Activated CD4-positive, alpha-beta T cell treated with anti-CD3 and anti-CD28 coated beads, Interleukin-10, Interleukin-2, amounts not matched to agents 100 ng/mL and 50 ng/mL, durations not matched to agents 16 hours and 8 hours (primary cell): Measurements from ENCODE around the gene PPM1G.
"Not testable (repeated sequence)": the region's sequence is repeated elsewhere in the genome, so short reads cannot be mapped to it uniquely, and the experiment has no call there.

Source experiments
- DNase-seq: peaks from one replicate; pipeline ENCODE4 v3.0.0-alpha.2; 2020

Gene PPM1G

DNA sequence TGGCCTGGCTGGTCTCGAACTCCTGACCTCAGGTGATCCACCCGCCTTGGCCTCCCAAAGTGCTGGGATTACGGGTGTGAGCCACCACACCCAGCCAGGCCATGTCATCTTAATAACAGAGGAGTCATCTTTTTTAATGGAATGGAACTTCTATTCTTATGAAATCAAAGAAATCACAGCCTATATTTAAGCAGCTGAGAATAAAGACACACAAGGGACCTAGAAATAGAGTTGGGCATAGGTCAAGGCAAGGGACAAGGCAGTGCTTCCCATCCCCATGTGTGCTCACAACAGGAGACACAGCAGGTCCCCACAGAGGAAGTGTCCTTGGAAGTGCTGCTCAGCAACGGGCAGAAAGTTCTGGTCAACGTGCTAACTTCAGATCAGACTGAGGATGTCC lies 35.8 kb downstream of the PPM1G start:
- DNase-seq, result no peak

DNA sequence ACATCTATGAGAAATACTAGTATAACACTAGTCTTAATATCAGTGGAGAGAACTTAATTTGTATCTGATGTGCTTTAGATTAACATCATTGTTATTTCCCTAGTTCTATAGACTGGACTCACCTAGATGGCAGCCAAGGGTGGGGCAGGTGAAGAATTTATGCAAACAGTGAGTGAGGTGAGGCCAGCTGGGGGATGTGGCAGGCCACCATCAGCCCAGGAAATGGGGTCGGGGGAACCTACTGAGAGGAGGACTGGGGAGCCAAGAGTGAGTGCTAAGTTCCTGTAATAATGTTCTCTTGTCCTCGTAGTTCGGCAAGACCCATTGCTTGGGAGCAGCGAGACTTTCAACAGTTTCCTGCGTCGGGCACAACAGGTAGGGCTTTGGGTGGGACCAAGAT lies 36.5 kb downstream of the PPM1G start:
- DNase-seq, result no peak

DNA sequence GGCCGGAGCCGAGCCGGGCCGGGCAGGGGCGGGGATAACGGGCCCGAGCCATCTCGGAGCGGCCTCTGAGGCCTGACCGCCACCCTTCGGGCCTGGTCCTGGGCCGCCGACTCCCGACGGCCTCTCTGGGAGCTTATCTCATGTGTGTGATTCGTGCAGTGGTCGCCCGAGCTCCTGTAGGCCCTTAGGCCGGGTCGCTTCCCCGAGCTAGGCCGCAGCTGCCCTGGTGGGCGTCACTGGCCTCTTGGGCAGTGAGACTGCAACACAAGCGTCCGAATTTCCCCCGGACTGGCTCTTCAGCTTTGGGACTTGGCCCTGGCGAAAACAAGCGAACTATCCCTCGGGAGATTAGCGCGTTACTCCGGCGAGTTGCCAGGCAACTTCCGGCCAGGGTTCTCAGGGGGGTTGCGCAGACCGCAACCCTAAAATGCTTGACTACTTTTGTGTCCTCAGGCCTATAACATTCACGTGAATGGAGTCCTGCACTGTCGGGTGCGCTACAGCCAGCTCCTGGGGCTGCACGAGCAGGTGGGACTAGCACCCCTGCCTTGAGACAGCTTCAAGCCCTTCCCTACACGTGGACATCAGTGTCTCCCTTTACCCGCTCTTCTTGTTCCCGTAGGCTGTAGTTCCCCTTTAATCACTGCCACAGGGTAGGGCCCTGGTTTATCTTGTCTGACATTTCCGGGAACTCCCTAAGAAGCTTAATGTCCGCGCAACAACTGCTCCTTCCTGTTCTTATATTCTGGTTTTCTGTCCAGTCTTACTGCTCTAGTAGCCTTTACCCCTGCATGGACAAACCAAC lies 38.4 kb downstream of the PPM1G start:
- DNase-seq, result peak; percentile 56

DNA sequence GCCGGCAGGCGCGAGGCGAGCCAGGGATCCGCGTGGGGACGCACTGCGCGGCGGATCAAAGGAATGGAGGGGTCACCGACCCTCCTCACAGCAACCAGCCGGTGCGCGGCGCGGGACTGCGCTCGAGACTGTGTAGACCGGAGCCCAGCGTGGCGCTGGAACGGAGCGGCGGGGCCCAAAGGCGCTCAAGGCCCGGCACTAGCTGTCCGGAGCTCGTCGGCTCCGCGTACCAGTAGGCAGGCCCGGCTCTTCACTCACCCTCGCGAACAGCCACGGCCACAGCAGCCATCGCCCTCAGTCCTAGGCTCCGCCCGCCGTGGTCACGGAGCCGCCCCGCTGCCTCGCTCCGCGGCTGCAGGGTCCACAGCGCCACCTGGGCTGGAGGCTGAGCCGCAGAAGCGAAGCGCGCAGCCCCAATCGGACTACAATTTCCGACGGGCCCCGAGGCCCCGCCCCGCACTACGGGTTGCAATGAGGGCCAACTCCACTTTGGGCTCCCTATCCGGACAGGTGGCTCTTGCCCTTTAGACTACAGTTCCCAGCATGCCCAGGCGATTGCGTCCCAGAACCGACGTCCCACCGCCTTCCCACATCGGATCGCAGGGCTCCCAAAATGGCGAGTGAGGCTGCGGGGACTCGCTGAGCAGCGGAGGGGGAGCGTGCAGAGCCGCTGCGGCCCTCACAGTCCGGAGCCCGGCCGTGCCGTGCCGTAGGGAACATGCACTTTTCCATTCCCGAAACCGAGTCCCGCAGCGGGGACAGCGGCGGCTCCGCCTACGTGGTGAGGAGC lies 39.2 kb downstream of the PPM1G start, which contains the start of the genes EIF2B4 and SNX17:
TSS of gene EIF2B4 (minus strand) at position 313 of the 790 bp plus-strand sequence. CDS start at position 289, 24 bp downstream.
TSS of gene SNX17 (plus strand) at position 591 of the 790 bp plus-strand sequence. CDS start at position 719, 128 bp downstream.
- peak; percentile 100 for DNase-seq

DNA sequence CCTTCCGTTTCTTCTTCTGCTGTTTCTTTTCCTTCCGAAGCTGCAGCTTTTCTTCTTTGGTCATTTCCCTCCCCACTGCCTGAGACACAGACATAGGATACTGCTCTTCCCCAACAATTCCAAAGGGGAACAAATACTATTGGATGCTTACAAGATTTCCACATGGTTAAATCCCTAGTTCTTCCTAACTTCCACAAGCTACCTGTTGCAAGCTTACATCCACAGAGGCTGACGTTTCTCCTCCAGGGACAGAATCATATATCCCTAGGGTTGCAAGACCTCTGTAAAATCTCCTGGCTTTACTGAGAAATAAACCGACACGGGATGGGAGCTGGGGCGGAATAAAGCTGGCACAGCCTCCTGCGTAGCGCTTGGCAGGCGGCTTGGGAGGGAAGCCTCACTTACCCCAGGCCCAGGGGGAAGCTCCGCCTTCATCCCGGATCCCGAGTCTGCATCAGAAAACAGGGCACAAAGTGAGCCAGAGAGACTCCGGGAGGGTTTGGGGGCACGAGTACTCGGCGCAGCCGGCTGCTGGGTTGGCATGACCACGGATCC lies 39.8 kb downstream of the PPM1G start:
- no peak for DNase-seq

DNA sequence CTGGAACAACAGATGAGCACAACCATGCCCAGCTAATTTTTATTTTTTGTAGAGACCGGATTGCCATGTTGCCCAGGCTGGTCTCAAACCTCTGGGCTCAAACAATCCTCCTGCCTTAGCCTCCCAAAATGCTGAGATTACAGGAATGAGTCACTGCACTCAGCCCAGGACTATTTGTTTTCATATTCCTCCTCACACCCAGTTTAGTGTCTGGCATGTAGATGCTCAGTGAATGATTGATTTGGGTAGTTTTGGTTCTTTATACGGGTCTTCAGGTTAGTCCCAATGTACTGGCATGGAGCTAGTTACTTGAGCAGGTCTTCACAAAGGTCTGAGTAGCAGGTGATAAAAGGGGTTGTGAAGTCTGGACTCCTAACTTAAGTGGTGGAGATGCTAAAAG lies 45.5 kb downstream of the PPM1G start:
- peak; percentile 49 for DNase-seq

DNA sequence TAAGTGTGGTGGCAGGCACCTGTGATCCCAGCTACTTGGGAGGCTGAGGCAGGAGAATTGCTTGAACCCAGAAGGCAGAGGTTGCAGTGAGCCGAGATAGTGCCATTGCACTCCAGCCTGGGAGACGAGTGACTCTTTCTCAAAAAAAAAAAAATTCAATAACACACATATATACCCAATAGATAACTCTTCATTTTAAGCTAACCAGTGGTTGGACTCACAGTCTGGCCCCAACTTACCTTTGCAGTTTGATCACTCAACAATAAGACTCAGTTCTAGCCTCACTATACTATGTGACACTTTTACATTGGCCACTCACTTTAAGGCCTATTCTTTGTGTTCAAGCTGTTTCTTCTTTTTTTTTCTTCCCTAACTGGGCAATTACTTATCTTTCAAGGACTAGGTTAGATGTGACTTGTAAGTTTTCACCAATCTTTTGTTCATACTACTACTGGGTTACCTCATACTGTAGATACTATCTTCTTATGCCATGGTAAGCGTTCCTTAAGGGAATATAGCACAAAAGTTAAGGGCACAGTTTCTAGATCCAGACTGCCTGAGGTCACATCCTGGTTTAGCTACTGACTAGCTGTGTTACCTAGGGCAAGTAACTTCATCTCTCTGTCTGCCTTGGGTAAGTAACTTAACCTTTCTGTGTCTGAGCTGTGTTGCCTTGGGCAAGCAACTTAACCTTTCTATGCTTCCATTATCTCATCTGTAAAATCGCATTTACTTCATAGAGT lies 46.5 kb downstream of the PPM1G start:
- DNase-seq, result no peak

DNA sequence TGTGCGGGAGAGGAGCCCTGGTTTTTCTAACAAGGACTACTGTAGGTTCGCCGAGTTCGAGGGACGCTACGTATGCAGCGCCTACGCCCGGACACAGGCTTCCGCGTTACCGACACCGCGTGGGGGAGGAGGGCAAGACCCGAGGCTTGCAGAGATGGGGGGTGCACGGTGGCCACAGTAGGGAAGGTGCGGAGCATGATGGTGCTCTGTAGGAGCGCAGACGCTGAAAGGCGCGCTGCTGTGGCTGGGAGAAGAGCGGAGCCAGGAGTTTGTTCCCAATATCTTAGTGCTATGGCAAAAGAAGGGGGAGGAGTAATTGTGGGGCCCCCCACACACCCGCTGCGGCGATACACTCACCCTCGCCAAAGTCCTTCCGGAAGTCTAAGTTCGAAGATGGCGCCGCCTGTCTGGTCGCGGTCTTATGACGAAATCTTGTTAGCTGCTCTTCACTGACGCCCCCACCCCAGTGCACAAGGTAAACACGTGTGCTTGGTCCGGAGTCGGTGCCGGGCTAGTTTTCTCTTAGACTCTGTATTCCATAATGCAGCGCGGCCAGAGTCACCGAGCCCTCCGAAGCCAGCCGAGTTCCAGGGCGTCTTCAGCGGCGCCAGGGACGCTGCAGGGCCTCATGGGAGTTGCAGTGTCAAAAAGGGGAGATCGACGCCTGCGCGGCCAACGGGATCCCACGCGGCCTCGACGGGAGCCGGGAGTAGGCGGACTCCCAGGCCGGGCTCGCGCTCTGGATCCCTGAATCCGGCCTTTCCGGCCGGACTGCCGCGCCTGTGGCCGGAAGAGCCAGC lies 52.8 kb downstream of the PPM1G start, which contains the start of gene GTF3C2:
TSS of gene GTF3C2 (minus strand) at position 383 of the 800 bp plus-strand sequence. CDS start 13,210 bp downstream, outside the sequence.
- DNase-seq, result peak; percentile 96

DNA sequence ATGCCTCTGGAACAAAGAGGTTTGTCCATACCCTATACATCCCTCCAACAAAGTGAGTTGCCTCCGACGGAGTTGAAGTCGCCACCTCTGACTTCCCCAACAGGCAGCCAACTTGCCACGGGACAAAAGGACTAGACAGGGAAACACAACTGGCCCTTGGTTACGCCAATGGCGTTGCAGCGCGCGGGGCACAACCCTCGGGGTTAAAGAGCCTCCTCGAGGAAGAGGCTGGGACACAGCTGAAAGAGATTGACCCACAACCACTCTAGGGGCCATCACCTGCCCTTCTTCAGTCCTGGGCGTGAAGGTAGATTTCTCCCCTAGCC lies 53.4 kb downstream of the PPM1G start:
- peak; percentile 71 for DNase-seq

DNA sequence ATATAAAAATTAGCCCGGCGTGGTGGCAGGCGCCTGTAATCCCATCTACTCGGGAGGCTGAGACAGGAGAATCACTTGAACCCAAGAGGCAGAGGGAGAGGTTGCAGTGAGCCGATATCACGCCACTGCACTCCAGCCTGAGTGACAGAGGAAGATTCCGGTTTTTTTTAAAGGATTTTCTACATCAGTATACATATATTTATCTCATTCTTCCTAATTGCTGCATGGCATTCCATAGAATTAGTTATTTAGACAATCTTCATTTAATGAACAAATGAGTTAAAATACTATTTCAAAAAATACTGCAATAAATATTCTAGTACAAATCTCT lies 54.8 kb downstream of the PPM1G start:
- no peak for DNase-seq

DNA sequence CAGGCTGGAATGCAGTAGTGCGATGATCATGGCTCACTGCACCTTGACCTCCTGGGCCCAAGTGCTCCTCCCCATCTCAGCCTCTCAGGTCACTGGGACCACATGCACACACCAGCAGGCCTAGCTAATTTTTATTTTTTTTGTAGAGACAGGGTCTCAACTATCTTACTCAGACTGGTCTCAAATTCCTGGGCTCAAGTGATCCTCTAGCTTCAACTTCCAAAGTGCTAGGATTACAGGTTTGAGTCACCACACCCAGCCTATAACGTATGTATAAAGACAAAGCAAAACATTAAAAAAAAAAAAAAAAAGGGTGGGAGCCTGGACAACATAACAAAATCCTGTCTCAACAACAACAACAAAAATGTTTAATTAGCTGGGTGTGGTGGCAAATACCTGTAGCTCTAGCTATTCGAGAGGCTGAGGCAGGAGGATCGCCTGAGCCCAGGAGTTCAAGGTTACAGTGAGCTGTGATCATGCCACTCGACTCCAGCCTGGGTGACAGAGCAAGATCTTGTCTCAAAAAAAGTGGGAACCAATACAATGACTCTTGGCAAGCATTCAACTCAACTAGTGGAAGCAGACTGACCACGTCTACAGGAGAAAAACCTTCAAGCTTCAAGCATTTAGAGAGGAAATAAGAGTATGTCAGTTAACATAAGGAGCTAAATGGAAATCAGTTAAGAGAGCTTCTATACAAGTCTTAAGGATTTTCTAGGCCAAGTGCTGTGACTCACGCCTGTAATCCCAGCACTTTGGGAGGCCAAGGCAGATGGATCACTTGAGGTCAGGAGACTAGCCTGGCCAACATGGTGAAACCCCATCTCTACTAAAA lies 55.4 kb downstream of the PPM1G start:
- no peak for DNase-seq

DNA sequence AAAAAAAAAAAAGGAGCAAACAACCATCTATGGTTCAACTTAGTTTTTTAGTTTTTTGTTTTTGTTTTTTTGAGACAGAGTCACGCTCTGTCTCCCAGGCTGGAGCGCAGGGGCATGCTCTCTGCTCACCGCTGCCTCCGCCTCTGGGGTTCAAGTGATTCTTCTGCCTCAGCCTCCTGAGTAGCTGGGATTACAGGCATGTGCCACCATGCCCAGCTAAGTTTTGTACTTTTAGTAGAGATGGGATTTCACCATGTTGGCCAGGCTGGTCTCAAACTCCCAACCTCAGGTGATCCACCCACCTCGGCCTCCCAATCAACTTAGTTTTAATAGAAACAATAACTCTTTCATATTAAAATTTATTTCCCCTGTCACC lies 56.0 kb downstream of the PPM1G start:
- DNase-seq, result not testable (repeated sequence)

DNA sequence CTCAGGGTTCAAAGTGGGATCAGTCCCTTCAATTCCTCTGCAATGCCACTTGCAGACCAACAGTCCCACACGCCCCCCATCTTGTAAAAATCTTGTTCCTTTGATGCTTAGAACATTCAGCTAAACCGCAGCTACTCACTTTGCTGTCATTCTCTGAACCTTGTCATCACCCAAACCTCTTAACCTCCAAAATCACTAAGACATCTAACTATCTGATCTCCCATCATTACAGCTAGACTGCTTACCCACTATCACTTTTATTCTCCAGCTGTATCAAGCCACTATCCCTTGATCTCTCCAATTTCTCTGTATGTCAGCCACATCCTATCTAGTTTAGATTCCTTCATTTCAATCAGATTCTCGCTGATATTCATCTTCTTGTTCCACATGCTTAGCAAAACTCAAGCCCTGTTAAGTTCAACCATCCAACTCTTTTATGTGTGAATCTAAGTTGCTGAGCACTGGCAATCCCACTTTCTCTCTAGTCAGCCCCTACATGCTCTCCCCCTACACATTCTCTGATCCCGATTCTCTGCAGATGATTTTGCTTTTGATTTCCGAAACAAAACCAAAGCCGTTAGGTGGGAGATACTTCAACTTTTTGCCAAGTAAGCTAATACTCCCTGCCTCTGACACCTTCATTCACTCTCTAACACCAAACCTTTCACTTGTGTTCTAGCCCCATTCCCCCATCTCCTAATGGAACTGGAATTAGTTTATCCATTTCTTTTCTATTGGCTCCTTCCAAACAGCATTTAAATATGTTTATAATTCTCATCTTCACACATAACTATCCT lies 57.4 kb downstream of the PPM1G start:
- DNase-seq, result peak; percentile 55

DNA sequence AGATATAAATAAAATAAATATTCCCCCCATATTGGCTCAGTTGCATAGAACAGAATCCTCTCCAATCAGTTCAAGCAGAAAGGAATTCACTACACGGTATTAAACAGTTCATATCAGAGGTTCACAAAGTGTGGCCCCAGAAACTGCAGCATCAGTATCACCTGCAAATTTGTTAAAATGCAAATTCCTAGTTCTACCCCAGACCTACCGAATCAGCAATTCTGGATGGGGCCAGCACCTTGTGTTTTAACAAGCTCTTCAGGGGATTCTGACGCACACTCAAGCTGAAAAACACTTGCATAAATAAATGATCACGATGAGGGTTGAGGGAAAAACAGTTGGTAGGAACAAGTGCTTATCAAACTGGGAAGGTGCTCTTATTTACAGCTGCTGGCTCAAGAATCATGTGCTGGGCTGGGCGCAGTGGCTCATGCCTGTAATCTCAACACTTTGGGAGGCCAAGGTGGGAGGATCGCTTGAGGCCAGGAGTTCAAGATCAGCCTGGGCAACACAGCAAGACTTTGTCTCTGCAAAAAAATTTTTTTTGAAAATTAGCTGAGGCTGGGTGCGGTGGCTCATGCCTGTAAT lies 59.2 kb downstream of the PPM1G start:
- no peak for DNase-seq

DNA sequence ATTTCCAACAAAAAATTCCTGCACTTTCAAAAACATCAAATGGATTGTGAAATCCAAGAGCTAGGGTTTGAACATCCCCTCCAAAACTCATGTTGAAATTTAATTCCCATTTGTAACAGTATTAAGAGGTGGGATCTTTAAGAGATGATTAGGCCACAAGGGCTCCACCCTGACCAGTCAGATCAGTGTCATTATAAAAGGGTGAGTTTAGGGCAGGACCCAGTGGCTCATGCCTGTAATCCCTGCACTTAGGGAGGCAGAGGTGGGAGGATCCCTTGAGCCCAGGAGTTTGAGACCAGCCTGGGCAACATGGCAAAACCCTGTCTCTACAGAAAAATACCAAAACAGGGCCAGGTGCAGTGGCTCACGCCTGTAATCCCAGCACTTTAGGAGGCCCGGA lies 61.8 kb downstream of the PPM1G start:
- no peak for DNase-seq

DNA sequence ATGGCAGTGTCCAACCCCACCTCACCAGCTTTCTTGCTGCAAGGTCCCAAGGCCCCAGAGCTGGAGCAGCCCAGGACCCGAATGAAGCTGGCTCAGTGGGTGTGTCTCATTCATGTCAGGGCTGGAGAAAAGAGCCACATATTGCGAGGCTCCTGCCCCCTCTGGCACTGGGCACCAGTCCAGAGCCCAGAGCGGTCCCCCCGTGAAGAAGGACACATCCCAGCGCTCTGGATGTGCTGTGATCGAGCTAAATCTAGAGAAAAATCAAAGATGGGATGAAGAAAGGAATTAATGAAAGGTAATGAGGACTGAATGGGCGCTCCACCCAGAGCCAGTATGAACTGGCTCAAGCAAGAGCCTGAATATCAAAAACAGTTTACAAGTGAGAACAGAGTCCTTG lies 73.2 kb downstream of the PPM1G start:
- DNase-seq, result no peak

DNA sequence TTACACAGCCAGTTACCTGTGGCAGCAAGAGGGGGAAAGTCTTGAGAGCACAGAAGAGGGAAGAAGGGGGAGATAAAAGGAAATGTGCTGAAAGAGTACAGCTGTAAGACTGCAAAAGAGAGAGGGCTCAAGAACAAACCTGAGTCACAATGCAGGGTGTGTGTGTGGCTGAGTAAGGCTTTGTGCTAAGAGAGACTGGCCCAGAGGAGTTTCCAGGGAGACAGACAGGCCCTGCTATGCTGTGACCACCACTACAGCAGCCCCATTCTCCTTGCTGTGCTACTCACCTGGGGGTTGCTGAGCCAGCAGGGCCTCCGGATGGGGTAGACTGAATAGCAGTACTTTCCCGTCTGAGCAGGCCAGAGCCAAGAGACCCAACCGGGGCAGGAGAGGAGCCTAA lies 74.1 kb downstream of the PPM1G start:
- DNase-seq, result no peak
